Astrocyte of the cerebellum (primary cell): ENCODE results near the gene SNED1.

Source experiments
- DNase-seq: peaks from one replicate; pipeline ENCODE4 v3.0.0-alpha.2; 2011; ENCODE audit warnings: low read depth
- H3K4me3 ChIP-seq: 2 replicates; pipeline ENCODE4 v1.5.1; 2011; ENCODE audit warnings: mild to moderate bottlenecking, low read depth, low read length, moderate library complexity
- CTCF ChIP-seq: IDR thresholded peaks from 2 replicates; pipeline ENCODE4 v1.5.1; 2012; ENCODE audit warnings: low read length, low read depth, moderate library complexity, mild to moderate bottlenecking; ENCODE audit errors: missing control alignments
- in situ Hi-C: cut with HindIII; loops from 2 replicates; pipeline ENCODE4 v1.10.0; 2017; ENCODE audit warnings: low sequenced_read_pairs

Gene SNED1

DNA sequence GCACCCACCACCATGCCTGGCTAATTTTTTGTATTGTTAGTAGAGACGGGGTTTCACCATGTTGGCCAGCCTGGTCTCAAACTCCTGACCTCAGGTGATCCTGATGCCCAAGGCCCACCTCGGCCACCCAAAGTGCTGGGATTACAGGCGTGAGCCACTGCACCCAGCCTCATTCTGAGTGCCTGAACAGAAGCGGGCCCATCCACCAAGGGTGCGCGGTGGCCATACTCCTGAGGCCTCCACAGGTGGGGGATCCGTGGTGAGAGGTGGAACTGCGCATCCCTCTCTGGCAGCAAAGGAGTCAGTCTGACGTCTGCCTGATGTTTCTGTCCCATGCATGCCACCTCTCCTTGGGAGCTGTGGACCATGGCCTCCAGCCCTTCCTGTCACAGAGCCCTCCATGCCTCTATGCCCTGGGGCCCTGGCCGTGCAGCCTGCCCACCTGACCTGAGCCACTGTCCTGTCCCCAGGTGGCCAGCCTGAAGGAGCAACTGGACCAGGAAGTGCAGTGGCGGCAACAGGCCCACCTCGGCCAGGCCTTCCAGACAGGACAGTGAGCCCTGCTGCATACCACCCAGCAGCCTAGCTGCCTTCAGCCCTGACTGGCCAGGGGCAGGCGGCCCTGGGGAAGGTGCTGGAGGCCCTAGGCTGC, 7.6 kb upstream of the SNED1 start:
- no peak for TF ChIP-seq CTCF
- H3K4me3 ChIP-seq = no peak overlapping the region
- no peak for DNase-seq
- in situ Hi-C loops = no loop called here

- no peak overlapping the region for H3K4me3 ChIP-seq
- TF ChIP-seq CTCF = no peak
- in situ Hi-C loops = no loop called here
- peak; percentile 82 for DNase-seq
Observed at GRCh38 chr2:240991378-240992263, 6.8 kb upstream of the SNED1 start.

DNA sequence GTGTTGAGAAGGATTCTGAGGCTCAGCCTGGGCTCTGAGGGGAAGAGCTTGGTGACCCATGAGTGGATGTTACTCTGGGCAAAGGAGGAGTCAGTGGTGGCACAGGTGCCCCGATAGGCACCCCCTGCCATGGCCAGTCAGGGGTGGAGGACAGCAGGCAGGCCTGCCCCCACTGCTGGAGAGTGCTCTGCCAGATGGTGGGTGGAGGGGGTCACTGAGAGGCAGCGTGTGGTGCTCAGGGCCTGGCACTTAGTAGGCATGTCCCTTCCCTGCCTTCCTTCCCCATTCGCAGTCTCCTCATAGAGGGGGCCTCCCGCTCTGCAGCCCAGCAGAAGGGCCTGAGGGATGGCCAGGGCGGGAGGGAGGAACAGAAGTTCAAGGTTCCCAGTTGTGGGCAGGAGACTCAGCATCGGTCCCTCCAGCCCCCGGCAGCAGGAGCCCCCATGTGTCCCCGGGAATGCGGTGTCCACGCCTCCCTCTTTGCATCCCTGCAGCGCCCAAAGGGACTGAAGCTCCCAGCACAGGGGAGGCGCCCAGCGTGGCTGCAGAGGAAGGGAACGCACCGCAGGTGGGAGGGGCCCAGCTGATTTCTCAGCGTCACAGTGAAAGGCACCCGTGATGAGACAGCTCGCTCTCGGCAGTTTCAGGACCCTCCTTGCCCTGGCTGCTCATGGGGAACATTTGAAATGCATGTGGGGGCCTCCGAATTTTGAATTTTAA, 5.7 kb upstream of the SNED1 start:
- H3K4me3 ChIP-seq = no peak overlapping the region
- in situ Hi-C loops = no loop called here
- no peak for TF ChIP-seq CTCF
- DNase-seq = no peak

- no peak for DNase-seq
- H3K4me3 ChIP-seq = no peak overlapping the region
- TF ChIP-seq CTCF = no peak
- in situ Hi-C loops = no loop called here
Observed at GRCh38 chr2:240993446-240994170, 4.8 kb upstream of the SNED1 start.

DNA sequence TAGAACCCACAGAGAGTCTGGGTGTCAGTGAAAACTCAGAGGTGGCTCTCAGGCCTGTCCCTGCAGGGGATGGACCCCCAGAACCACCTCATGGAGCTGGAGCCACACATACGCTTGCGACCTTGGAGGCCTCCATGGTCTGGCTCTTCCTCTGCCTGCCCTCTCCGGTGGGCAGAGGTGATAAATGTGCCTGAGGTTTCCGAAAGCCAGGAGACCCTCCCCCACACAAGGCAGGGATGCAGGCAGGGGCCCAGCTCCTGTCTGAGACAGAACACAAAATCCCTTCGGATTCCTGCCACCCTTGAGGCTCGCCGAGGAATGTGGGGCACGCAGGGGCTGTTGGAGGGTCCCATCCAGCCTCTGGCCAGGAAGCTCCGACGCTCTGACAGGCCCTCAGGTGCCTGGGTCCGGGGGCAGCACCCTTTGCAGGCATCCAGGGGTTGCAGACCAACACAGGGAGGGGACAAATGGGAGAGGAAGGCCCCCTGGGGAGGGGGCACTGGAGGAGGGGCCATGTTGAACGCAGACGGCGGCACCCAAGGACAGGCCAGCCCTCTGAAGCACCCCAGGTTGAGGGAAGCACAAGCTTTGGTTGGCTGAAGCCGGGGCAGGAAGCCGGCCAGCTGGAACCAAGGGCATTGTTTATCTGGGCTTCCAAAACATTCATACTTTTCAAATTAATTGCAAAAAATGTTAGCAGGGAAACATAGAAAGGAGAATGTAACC, 4.1 kb upstream of the SNED1 start:
- in situ Hi-C loops = no loop called here
- no peak overlapping the region for H3K4me3 ChIP-seq
- no peak for DNase-seq
- TF ChIP-seq CTCF = no peak
